ENCODE measurements around the gene LCMT1. TPM values are rescaled to one million over a fixed set of nuclear protein-coding genes. Genes with fewer than 3 reads are reported as not detected.

LCMT1 gene
- total and polyA plus RNA-seq, 2 of the 13 experiments (the other 11 are each of a cell fraction or from before 2014, with no cell fraction given), result 41.2 to 48.7 TPM

- peak; percentile 80 for TF ChIP-seq POLR2G (IDR thresholded peaks at IDR 0.05; ENCODE audit: low read depth, low read length)
- peak; percentile 65 for TF ChIP-seq ARID5B (CRISPR knock-in tag; IDR thresholded peaks at IDR 0.05)
- no peak for TF ChIP-seq ZNF354B (CRISPR knock-in tag; IDR thresholded peaks at IDR 0.05)
- no peak for TF ChIP-seq ZKSCAN1 (IDR thresholded peaks at IDR 0.05; ENCODE audit: low read length)
- TF ChIP-seq, protein P1, sequence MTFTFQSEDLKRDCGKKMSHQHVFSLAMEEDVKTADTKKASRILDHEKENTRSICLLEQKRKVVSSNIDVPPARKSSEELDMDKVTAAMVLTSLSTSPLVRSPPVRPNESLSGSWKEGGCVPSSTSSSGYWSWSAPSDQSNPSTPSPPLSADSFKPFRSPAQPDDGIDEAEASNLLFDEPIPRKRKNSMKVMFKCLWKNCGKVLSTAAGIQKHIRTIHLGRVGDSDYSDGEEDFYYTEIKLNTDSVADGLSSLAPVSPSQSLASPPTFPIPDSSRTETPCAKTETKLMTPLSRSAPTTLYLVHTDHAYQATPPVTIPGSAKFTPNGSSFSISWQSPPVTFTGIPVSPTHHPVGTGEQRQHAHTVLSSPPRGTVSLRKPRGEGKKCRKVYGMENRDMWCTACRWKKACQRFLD (CRISPR knock-in tag; IDR thresholded peaks at IDR 0.05; ENCODE audit: borderline replicate concordance), result no peak
- 0 out of 2 replicates have a peak, but pooled peaks have one; percentile 25 for TF ChIP-seq ZNF251 (CRISPR knock-in tag; IDR thresholded peaks at IDR 0.05)
- peak; percentile 59; the same call in 1 of the 2 replicates for TF ChIP-seq KAT8 (CRISPR knock-in tag; IDR thresholded peaks at IDR 0.05)
- TF ChIP-seq PBX3 (CRISPR knock-in tag; IDR thresholded peaks at IDR 0.05; ENCODE audit: borderline replicate concordance), result no peak
- TF ChIP-seq SNRNP70 (IDR thresholded peaks at IDR 0.05; ENCODE audit: low read depth, low read length), result no peak
- peak; percentile 47; the same call in 1 of the 2 replicates for TF ChIP-seq MEIS2 (CRISPR knock-in tag; IDR thresholded peaks at IDR 0.05)
- no peak for TF ChIP-seq ZNF468 (CRISPR knock-in tag; IDR thresholded peaks at IDR 0.05)
- TF ChIP-seq EZH2 (conservative IDR thresholded peaks at IDR 0.05; ENCODE audit: low read depth, low read length), result no peak; the same call in 1 of the 2 replicates
- no peak for TF ChIP-seq GLI4 (CRISPR knock-in tag; IDR thresholded peaks at IDR 0.05; ENCODE audit: borderline replicate concordance)
- TF ChIP-seq, protein P2, sequence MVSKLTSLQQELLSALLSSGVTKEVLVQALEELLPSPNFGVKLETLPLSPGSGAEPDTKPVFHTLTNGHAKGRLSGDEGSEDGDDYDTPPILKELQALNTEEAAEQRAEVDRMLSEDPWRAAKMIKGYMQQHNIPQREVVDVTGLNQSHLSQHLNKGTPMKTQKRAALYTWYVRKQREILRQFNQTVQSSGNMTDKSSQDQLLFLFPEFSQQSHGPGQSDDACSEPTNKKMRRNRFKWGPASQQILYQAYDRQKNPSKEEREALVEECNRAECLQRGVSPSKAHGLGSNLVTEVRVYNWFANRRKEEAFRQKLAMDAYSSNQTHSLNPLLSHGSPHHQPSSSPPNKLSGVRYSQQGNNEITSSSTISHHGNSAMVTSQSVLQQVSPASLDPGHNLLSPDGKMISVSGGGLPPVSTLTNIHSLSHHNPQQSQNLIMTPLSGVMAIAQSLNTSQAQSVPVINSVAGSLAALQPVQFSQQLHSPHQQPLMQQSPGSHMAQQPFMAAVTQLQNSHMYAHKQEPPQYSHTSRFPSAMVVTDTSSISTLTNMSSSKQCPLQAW (CRISPR knock-in tag; IDR thresholded peaks at IDR 0.05), result peak; percentile 76; the same call in 1 of the 2 replicates
- TF ChIP-seq FOXM1 (CRISPR knock-in tag; IDR thresholded peaks at IDR 0.05), result no peak
- TF ChIP-seq ZNF441 (CRISPR knock-in tag; IDR thresholded peaks at IDR 0.05; ENCODE audit: borderline replicate concordance), result peak; percentile 67; the same call in 1 of the 2 replicates
- no peak for TF ChIP-seq ZNF572 (CRISPR knock-in tag; IDR thresholded peaks at IDR 0.05)
- TF ChIP-seq SMYD3 (CRISPR knock-in tag; IDR thresholded peaks at IDR 0.05), result no peak
- TF ChIP-seq ETS1 (CRISPR knock-in tag; IDR thresholded peaks at IDR 0.05), result 0 out of 2 replicates have a peak, but pooled peaks have one; percentile 36
Measured at GRCh38 chr16:25066747-25067631, 44.6 kb upstream of the LCMT1 start (continued).
